DMS79 (cell line): ENCODE measurements around the gene WSCD1.

Experiments used
- DNase-seq: peaks from one replicate; lab custom pipeline; 2025; lab: John Stamatoyannopoulos, UW

WSCD1 gene

DNA sequence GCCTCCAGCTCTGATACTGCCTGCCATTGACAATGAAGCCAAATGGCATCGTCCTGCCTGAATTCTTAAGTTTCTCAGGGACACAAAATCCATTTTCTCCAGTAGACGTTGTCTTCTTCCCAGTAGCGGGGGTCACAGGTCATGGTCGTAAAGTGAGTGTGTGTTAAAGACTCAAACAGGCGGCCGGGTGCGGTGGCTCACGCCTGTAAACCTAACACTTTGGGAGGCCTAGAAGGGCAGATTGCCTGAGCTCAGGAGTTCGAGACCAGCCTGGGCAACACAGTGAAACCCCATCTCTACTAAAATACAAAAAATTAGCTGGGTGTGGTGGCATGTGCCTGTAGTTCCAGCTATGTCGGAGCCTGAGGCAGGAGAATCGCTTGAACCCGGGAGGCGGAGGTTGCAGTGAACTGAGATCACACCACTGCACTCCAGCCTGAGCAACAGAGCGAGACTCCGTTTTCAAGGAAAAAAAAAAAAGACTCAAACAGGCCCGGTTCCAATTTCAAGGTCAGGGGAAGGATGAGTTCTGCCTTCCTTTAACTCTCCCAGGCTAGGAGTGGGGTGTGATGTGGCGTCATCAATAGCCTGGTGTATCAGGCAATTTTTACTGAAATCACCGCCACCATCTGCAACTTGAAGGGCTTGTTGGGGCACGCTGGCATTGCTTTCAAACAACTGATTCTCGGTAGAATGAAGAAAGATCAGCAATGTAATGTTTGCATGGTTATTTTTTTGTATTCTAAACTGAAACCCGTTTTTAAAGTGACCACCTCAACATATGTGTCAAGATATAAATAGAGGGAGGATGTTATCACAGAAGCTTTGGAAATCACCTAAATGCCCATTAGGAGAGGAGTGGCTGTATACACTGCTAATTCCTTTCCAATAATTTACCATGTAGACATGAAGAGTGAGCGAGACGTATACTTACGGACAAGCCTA is 91.0 kb downstream of the WSCD1 start:
- DNase-seq, result no peak

DNA sequence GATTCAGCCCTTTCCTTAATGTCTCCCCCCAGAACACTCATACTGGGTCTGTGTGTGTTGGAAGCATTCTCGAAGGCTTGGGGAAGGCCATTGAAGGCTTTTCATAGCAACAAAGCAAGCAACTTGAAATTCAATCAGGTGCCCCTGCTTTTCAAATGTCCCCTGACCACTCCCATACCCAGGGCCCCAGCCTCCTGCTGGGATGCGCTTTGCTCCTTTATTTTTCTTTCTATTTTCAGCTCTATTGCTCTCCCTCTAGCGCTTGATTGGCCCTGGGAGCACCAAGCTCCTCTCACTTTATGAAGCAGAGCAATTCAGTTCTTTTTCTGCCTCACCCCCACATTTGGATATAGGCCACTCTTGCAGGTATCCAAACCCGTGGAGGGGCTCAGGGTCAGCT is 92.0 kb downstream of the WSCD1 start:
- no peak for DNase-seq

DNA sequence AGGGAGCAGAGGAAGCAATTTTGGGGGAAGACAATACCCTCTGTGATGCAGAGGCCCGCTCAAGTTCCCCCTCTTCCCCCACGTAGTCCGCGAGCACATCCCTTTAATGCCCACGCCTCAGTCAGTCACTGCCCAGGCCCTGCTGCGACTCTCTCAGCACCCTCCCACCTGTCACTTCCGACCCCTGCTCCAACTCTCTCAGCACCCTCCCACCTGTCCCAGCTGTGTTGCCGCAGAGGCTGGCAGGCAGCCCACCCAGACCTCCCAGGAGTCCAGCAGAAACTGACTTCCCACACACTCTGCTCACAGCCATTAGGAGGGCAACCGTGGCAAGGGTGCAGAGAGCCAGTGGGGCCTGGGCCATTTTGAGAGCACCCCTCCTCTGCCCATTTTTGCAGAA is 92.7 kb downstream of the WSCD1 start:
- DNase-seq, result peak; percentile 40

DNA sequence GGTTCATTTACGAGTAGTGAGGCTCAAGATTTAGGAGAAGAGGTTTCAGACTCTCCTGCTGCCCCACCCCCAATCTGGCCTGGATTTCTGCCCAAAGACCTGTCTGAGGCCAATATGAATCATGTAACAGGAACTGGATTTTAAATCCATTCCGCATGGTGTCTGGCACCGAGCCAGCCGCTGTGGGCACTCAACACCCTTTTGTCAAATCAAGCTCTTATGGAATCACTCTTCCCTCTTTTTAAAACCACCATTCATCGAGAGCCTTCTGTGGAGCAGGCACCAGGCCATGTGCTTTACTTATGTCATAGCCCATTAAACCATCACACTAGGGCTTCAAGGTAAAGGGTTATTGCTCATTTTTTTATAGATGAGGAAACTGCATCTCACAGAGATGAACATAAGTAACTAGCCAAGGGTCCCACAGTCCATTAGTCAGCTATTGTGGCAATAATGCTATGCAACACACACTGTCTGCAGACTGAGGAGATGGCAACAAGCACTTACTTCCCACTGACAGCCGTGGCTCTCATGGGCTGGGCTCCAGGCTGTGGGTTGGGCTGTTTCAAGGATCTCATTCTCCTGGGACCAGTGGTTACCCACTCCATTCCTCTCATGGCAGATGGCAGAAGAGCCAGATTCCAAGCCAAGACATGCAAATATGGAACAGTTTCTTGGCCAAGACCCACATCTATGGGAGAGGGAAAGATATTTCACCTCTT is 93.6 kb downstream of the WSCD1 start:
- DNase-seq, result peak; percentile 98

DNA sequence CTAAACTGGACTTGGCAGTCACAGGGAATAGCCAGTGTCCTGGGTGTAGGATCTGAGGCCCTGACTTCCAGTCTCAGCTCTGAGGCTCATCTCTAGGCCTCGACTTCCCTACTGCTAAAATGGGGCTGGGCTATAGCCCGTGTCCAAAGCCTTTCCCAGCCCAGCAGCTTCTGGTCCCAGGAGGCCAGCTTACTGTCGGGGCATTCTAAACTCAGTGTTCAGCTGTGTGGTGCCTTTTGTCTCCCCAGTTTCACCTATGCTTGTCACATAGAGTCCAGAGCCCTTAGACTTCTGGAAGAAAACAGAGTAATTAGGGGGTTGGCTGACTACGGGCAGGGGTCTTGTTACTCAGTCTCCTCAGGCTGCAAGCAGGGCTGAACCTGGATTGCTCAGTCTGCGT is 94.8 kb downstream of the WSCD1 start:
- no peak for DNase-seq

DNA sequence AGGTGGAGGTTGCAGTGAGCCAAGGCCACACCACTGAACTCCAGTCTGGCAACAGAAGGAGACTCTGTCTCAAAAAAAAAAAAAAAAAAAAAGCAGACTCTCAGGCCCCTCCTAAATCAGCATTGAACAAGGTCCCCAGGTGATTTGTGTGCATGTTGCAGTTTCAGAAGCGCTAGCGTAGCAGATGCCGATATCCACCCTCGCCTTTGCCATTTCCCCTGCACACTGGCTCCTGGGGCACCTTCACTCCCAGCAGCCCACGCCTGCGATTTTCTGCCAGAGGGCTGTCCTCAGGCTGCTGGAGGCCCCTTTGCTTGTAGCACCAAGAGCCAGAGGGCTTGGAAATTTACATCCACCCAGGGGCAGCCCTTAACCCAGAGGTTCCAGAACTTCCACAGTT is 95.6 kb downstream of the WSCD1 start:
- DNase-seq, result no peak

DNA sequence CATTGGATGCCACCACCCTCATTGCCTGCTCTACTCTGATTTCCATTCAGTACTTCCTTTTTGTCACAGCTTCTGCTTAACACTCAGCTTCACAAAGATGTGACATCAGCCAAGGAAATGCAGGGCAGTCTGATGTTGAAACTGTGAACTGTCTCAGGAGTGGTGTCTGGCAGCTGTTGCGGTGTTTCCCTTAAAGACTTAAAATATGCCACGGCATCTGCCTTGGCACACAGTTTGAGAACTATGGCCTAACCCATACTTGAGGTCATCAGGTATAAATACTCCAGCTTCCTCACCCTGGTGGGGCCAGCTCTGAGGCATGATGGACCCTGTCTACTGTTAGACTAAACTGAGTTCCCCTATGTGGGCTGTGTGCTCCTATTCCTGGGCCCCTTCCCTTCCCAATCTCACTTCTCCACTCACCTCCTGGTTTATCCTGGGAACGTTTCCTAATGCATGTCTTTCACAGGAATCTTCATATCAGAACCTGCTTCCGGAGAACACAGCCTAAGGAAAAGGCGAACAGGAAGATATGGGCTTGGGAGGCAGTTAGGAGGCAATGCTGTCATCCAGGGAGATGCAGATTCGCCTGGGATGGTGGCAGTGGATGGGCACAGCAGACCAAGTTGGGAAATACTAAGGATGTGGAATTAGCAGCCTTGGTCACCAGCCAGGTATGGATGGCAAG is 96.5 kb downstream of the WSCD1 start:
- DNase-seq, result no peak

DNA sequence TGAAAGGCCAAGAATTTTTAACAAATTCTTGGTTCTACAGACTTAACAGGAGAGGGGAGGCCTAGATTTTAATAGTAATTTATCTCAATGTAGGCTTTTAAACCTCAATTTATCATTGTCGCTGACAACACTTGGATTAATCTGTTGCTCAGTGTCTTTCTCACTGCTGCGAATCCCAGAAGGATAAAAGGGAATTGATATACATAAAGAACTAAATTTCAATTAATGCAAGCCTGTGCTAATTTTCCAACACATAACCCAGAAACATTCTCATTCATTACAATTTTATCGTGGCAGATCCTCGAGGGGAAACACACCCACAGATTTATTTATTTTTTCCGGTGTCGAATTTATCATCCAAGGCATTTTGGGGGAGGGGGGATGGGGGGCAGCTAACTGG is 98.1 kb downstream of the WSCD1 start:
- DNase-seq, result no peak

DNA sequence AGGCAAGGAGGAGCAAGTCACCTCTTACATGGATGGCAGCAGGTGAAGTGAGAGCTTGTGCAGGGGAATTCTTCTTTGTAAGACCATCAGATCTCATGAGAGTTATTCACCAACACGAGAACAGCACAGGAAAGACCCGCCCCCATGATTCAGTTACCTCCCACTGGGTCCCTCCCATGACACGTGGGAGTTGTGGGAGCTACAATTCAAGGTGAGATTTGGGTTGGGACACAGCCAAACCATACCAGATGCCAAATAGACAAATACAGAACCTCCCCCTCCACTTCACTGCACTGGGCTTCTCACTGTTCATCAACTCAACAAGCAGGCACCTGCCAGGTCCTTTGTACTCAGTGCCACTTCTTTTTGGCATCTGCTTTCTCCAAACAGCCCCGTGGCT is 100.2 kb downstream of the WSCD1 start:
- peak; percentile 41 for DNase-seq

DNA sequence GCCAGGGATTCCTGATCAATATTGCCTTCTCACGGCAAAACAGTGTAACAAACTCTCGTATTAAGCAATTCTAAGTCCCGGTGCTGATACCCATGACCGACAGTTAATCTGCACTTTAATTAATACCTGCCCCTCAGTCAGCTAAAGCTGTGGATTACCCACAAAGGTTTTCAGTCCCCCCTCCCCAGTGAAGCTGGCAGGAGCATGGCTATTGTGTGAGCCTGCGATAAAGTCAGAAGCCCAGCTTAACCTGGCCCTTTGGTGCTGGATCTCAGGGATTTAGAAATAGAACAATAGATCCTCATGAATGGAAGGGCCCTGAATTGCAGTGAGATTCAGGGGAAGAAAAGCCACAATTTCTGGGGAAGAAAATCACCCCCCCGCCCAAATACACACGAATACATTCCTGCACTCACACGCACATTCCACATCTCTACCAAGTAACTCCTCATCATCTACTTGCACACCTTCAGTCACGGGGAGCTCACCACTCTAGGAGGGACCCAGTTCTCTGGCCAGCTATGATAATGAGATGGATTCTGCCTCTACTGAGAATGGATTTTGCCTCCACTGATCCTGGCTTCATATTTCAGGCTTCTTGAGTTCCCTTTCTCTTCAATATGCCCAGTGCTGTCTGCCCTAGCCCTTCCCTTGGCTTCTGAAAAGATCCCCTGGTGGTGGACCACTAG is 102.6 kb downstream of the WSCD1 start:
- DNase-seq, result no peak

DNA sequence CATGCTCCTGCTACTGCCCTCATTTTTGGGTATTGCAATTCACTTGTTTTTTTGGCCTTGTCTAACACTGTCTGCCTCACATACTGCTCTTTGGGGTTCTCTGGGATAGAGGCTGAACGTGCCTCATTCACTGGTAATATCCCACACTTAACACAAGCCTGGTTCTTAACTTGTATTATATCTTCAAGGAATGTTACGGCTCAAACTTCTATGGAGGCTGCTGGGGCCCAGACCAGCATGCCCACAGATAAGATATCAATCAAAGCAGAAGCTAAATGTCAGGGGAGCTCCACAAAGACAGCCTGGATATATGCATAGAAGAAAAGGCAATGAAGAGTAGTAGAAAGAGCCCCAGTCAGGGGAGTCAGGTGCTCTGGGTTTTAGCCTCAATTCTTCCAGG is 103.5 kb downstream of the WSCD1 start:
- no peak for DNase-seq
